H9 (cell line): ENCODE measurements around the gene KRT79. TPM values are rescaled to one million over a fixed set of nuclear protein-coding genes. Genes with fewer than 3 reads are reported as not detected.
"Not testable (repeated sequence)": the region's sequence is repeated elsewhere in the genome, so short reads cannot be mapped to it uniquely, and the experiment has no call there.

Source experiments
- DNase-seq: peaks from one replicate; pipeline ENCODE4 v3.0.0-alpha.2; 2017
- H2AFZ ChIP-seq: one replicate; pipeline ENCODE4 v1.6.1; 2013; ENCODE audit warnings: mild to moderate bottlenecking, low read length, control low read depth, moderate library complexity
- H2AK5ac ChIP-seq: 2 replicates; pipeline ENCODE4 v1.6.1; 2013; ENCODE audit warnings: low read length, control low read depth, mixed read lengths; ENCODE audit not compliant: insufficient read length
- H2BK120ac ChIP-seq: one replicate; pipeline ENCODE4 v1.6.1; 2013; ENCODE audit warnings: low read depth, mild to moderate bottlenecking, low read length, control low read depth, inconsistent platforms; ENCODE audit not compliant: poor library complexity, severe bottlenecking
- H2BK12ac ChIP-seq: 2 replicates; pipeline ENCODE4 v1.6.1; 2013; ENCODE audit warnings: low read length, control low read depth, mixed read lengths, low read depth; ENCODE audit not compliant: insufficient read length
- H2BK15ac ChIP-seq: 2 replicates; pipeline ENCODE4 v1.6.1; 2013; ENCODE audit warnings: low read depth, low read length, control low read depth
- H2BK20ac ChIP-seq: one replicate; pipeline ENCODE4 v1.6.1; 2013; ENCODE audit warnings: low read depth, mild to moderate bottlenecking, low read length, control low read depth, inconsistent platforms; ENCODE audit not compliant: poor library complexity, severe bottlenecking
- H2BK5ac ChIP-seq: 2 replicates; pipeline ENCODE4 v1.6.1; 2013; ENCODE audit warnings: low read length, control low read depth, mixed read lengths; ENCODE audit not compliant: insufficient read length
- H3K14ac ChIP-seq: 2 replicates; pipeline ENCODE4 v1.6.1; 2013; ENCODE audit warnings: low read length, control low read depth; ENCODE audit not compliant: insufficient read depth
- H3K18ac ChIP-seq: 2 replicates; pipeline ENCODE4 v1.6.1; 2013; ENCODE audit warnings: low read depth, mild to moderate bottlenecking, mixed read lengths, low read length, control low read depth; ENCODE audit not compliant: insufficient read length
- H3K23ac ChIP-seq: 2 replicates; pipeline ENCODE4 v1.6.1; 2013; ENCODE audit warnings: low read length, control low read depth, mixed read lengths, low read depth; ENCODE audit not compliant: insufficient read length
- H3K23me2 ChIP-seq: 2 replicates; pipeline ENCODE4 v1.6.1; 2013; ENCODE audit warnings: low read depth, mild to moderate bottlenecking, mixed read lengths, low read length, control low read depth; ENCODE audit not compliant: insufficient read length, poor library complexity, severe bottlenecking
- H3K27ac ChIP-seq: 2 replicates; pipeline ENCODE4 v1.5.1; 2013; ENCODE audit warnings: low read length, control low read depth, mixed read lengths, low read depth; ENCODE audit not compliant: insufficient read length
- H3K27me3 ChIP-seq: 2 replicates; pipeline ENCODE4 v1.6.1; 2013; ENCODE audit warnings: low read length, control low read depth, inconsistent platforms; ENCODE audit not compliant: insufficient read depth
- H3K4ac ChIP-seq: 2 replicates; pipeline ENCODE4 v1.6.1; 2013; ENCODE audit warnings: low read depth, mild to moderate bottlenecking, control low read depth, inconsistent platforms, low read length, moderate library complexity
- H3K4me1 ChIP-seq: 2 replicates; pipeline ENCODE4 v1.6.1; 2013; ENCODE audit warnings: low read length, control low read depth, inconsistent platforms; ENCODE audit not compliant: insufficient read depth
- H3K4me2 ChIP-seq: 2 replicates; pipeline ENCODE4 v1.6.1; 2013; ENCODE audit warnings: low read length, control low read depth, mixed read lengths; ENCODE audit not compliant: insufficient read length, insufficient read depth
- H3K56ac ChIP-seq: 2 replicates; pipeline ENCODE4 v1.6.1; 2013; ENCODE audit warnings: low read depth, mild to moderate bottlenecking, mixed read lengths, low read length, control low read depth; ENCODE audit not compliant: insufficient read length
- H3K79me1 ChIP-seq: 2 replicates; pipeline ENCODE4 v1.6.1; 2013; ENCODE audit warnings: low read depth, mild to moderate bottlenecking, moderate library complexity, low read length, control low read depth, inconsistent platforms; ENCODE audit not compliant: insufficient read depth, poor library complexity, severe bottlenecking
- H3K79me2 ChIP-seq: 2 replicates; pipeline ENCODE4 v1.6.1; 2013; ENCODE audit warnings: low read length, control low read depth, inconsistent platforms; ENCODE audit not compliant: insufficient read depth
- H3K9ac ChIP-seq: 2 replicates; pipeline ENCODE4 v1.6.1; 2013; ENCODE audit warnings: low read length, control low read depth, mixed read lengths; ENCODE audit not compliant: insufficient read length; ENCODE audit errors: extremely low read depth
- H3K9me3 ChIP-seq: one replicate; pipeline ENCODE4 v1.6.1; 2013; ENCODE audit warnings: low read depth, low read length, inconsistent platforms; ENCODE audit not compliant: control insufficient read depth
- H3T11ph ChIP-seq: one replicate; pipeline ENCODE4 v1.6.1; 2013; ENCODE audit warnings: mild to moderate bottlenecking, low read length, control low read depth, inconsistent platforms
- H4K20me1 ChIP-seq: one replicate; pipeline ENCODE4 v1.6.1; 2013; ENCODE audit not compliant: control insufficient read depth, insufficient read length, insufficient read depth
- H4K5ac ChIP-seq: 2 replicates; pipeline ENCODE4 v1.6.1; 2013; ENCODE audit warnings: low read depth, mild to moderate bottlenecking, mixed read lengths, low read length, control low read depth; ENCODE audit not compliant: insufficient read length
- H4K8ac ChIP-seq: replicated peaks from 2 replicates; pipeline ENCODE4 v1.6.1; 2013; ENCODE audit warnings: low read length, control low read depth, mixed read lengths, low read depth; ENCODE audit not compliant: insufficient read length
- H4K91ac ChIP-seq: 2 replicates; pipeline ENCODE4 v1.6.1; 2013; ENCODE audit warnings: low read depth, mild to moderate bottlenecking, moderate library complexity, mixed read lengths, low read length, control low read depth; ENCODE audit not compliant: insufficient read length
- H3K27ac Mint-ChIP-seq, 3 experiments: 2 replicates in 2 of 3; 3 replicates in 1 of 3; pipeline ENCODE4 v1.8.0; 2020 to 2021; ENCODE audit warnings: mixed read lengths in 3 of 3, mild to moderate bottlenecking in 1 of 3, moderate library complexity in 1 of 3
- H3K27me3 Mint-ChIP-seq: 2 replicates; pipeline ENCODE4 v1.8.0; 2021; ENCODE audit warnings: low read depth, mild to moderate bottlenecking, moderate library complexity, mixed read lengths
- H3K36me3 Mint-ChIP-seq, 3 experiments: 2 replicates in 2 of 3; 3 replicates in 1 of 3; pipeline ENCODE4 v1.8.0; 2020 to 2021; ENCODE audit warnings: low read depth in 3 of 3, mixed read lengths in 3 of 3; ENCODE audit not compliant: insufficient read depth in 1 of 3
- H3K4me1 Mint-ChIP-seq, 2 experiments: 2 replicates each; pipeline ENCODE4 v1.8.0; 2020; ENCODE audit warnings: mixed read lengths in 2 of 2
- H3K4me3 Mint-ChIP-seq, 2 experiments: 2 replicates in 1 of 2; 3 replicates in 1 of 2; pipeline ENCODE4 v1.8.0; 2020 to 2021; ENCODE audit warnings: mild to moderate bottlenecking in 2 of 2, mixed read lengths in 2 of 2, moderate library complexity in 1 of 2
- H3K9me3 Mint-ChIP-seq, 2 experiments: 2 replicates in 1 of 2; 3 replicates in 1 of 2; pipeline ENCODE4 v1.8.0; 2020; ENCODE audit warnings: mild to moderate bottlenecking in 2 of 2, mixed read lengths in 2 of 2, moderate library complexity in 1 of 2
- CTCF ChIP-seq: fragments of 200-600 bp; sonication (generic); conservative IDR thresholded peaks from 3 replicates; pipeline ENCODE4 v1.8.0; 2021; ENCODE audit warnings: antibody characterized with exemption, mild to moderate bottlenecking
- WGBS: extraction: QIAGEN DNeasy Blood & Tissue Kit; methylation state at CpG from one replicate; pipeline ENCODE4 v1.1.7; 2013; ENCODE audit warnings: missing lambda C conversion rate, low lambda C conversion rate, mixed read lengths; ENCODE audit not compliant: insufficient read length; ENCODE audit errors: extremely low coverage; 5-methylcytosine and 5-hydroxymethylcytosine counted together
- total RNA-seq: library from RNA; stranded (reverse); gene quantifications from 2 replicates; pipeline ENCODE4 v1.2.1, GENCODE V29; 2021

KRT79 gene
- total RNA-seq, 1 experiment from 2014 or later, result not detected

GRCh38 chr12:52795694-52796428 lies 38.2 kb downstream of the KRT79 start, which contains the start of gene KRT3:
KRT3 (minus strand) TSS chr12:52796117; CDS start chr12:52796042, 75 bp downstream.
- Histone ChIP-seq H3K4ac (no peak within 1 kb of the TSS), H4K8ac (no peak within 1 kb of the TSS), H3K18ac (no peak within 1 kb of the TSS), H3K23me2 (no peaks in the 10 kb centered on the region), H2AK5ac (no peak within 1 kb of the TSS), H3K27ac (no peak within 1 kb of the TSS), H3K9me3 (no peaks in the 10 kb centered on the region), H3K79me1 (no peaks in the 10 kb centered on the region), H3K4me1 (peaks cover 8% of the 10 kb centered on the region; the same call in 1 of the 2 replicates), H3K14ac (peak within 1 kb of the TSS; percentile 40; the same call in 1 of the 2 replicates), H3T11ph (no peak within 1 kb of the TSS), H3K56ac (no peak within 1 kb of the TSS), H2BK20ac (no peak within 1 kb of the TSS), H4K20me1 (peaks cover 3% of the 10 kb centered on the region), H3K23ac (no peak within 1 kb of the TSS), H2AFZ (no peak within 1 kb of the TSS), H2BK120ac (no peak within 1 kb of the TSS), H3K9ac (no peak within 1 kb of the TSS), H2BK15ac (no peak within 1 kb of the TSS), H4K5ac (no peak within 1 kb of the TSS), H2BK12ac (no peak within 1 kb of the TSS), H4K91ac (no peak within 1 kb of the TSS), H2BK5ac (no peak within 1 kb of the TSS), H3K79me2 (no peaks in the 10 kb centered on the region), H3K27me3 (no peaks in the 10 kb centered on the region), H3K4me2 (no peak within 1 kb of the TSS)
- Mint-ChIP-seq H3K27me3 (peaks cover 2% of the 10 kb centered on the region), H3K4me3 (no peak within 1 kb of the TSS), H3K27ac (no peak within 1 kb of the TSS), H3K4me1 (peaks cover 12 to 21% of the 10 kb centered on the region in 2 experiments), H3K9me3 (no peaks in the 10 kb centered on the region), H3K36me3 (no peaks in the 10 kb centered on the region)
- no peak for TF ChIP-seq CTCF
- no peak for DNase-seq
- no CpG with 5 or more reads among the region's 17 CpGs for WGBS

- not testable (repeated sequence) for H3K14ac ChIP-seq, H3K27me3 ChIP-seq, H4K5ac ChIP-seq, H2BK120ac ChIP-seq, H2BK12ac ChIP-seq, H4K20me1 ChIP-seq, H3K36me3 Mint-ChIP-seq, H3T11ph ChIP-seq, H3K4me1 ChIP-seq, H3K27me3 Mint-ChIP-seq, H3K79me1 ChIP-seq, H3K56ac ChIP-seq, H3K9me3 ChIP-seq, H2BK20ac ChIP-seq, H3K9ac ChIP-seq, H3K4me3 Mint-ChIP-seq, H4K91ac ChIP-seq, H2AFZ ChIP-seq, H4K8ac ChIP-seq, H3K4me2 ChIP-seq, H3K79me2 ChIP-seq, H2BK15ac ChIP-seq, H2BK5ac ChIP-seq, H2AK5ac ChIP-seq, H3K23me2 ChIP-seq, H3K27ac ChIP-seq, H3K4ac ChIP-seq, H3K18ac ChIP-seq, H3K23ac ChIP-seq, DNase-seq, H3K9me3 Mint-ChIP-seq, H3K27ac Mint-ChIP-seq
- no CpG with 5 or more reads among the region's 2 CpGs for WGBS
- peaks cover 10 to 16% of the 10 kb centered on the region in 2 experiments for H3K4me1 Mint-ChIP-seq
Observed at GRCh38 chr12:52795332-52795674, 38.8 kb downstream of the KRT79 start.
